HG03060 (cell line): ENCODE results near the gene ALPP.
"Not testable (repeated sequence)": the region's sequence is repeated elsewhere in the genome, so short reads cannot be mapped to it uniquely, and the experiment has no call there.

Source experiments
- ATAC-seq: cut with Tn5 transposase; IDR thresholded peaks from one replicate; pipeline ENCODE4 v1.9.1; 2021; ENCODE audit warnings: low read depth, moderate number of reproducible peaks; ENCODE audit not compliant: unreplicated experiment

The ALPP gene

DNA sequence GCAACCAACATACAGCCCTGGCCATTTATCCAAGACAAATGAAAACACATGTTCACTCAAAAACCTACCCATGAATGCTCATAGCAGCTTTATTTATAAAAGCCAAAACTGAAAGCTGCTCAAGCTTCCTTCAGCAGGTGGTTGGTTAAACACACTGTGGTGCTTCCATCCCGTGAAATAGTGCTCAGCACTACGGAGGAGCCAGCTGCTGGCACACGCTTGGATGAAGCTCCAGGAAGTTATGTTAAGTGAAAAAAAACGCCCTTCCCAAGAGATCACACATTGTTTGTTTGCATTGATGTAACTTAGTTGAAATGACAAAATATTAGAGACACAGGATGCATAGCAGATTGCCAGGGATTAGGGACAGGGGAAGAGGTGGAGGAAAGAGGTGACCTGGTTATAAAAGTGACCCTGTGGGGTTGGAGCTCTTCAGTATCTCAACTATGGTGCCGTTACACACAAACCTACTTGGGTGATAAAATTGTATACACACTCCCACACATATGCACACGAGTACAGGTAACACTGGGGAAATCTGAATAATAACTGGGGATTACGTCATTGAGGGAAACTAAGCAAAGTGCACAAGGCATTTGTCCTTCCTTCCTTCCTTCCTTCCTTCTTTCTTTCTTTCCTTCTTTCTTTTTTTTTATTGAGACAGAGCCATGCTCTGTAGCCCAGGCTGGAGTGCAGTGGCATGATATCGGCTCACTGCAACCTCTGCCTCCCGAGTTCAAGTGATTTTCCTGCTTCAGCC is 21.9 kb downstream of the ALPP start:
- ATAC-seq = no peak

DNA sequence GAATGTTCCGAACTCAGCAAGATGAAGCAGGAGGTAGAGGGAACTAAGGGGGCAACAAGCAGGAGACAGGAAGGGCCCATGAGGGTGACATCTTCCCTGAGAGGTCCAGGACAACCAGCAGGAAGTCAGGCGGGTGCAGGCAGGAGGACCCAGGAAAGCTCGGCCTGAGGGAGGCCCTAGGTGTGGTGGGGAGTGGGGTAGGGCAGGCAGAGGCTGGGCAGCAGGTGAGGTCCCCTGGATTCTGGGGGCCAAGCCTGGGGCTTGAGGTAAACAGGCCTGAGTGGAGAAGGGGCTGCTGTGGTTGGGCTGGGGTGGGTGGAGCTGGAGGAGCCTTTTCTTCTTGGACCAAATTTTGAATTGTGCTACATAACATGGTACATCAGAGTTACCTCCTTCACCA is 24.0 kb downstream of the ALPP start:
- ATAC-seq = no peak

DNA sequence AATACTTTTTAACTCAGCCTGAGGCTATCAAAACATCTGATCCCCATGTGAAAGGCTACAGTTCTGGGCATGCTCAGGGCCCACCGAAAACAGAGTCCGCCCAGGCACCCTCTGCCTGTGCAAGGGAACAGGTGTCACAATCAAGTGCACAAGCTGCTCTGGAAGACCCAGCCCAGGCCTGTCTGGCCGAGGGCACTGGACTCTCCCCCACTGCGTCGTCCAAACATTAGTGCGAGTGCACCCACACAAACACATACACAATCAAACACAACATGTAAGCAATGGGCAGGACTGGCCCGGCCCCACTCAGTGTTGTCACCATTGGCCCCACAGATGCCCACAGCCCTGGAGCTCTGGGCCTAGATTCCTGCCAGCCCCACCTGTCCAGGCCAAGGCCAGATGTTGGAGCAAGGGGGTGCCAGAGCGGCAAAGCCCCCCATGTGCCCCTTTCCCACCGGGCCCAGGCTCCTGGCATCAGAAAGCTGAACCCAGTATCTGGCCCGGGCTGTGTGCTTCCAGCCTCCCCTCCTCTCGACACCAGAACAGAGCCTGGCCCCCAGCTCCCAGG is 27.5 kb downstream of the ALPP start:
- no peak for ATAC-seq

DNA sequence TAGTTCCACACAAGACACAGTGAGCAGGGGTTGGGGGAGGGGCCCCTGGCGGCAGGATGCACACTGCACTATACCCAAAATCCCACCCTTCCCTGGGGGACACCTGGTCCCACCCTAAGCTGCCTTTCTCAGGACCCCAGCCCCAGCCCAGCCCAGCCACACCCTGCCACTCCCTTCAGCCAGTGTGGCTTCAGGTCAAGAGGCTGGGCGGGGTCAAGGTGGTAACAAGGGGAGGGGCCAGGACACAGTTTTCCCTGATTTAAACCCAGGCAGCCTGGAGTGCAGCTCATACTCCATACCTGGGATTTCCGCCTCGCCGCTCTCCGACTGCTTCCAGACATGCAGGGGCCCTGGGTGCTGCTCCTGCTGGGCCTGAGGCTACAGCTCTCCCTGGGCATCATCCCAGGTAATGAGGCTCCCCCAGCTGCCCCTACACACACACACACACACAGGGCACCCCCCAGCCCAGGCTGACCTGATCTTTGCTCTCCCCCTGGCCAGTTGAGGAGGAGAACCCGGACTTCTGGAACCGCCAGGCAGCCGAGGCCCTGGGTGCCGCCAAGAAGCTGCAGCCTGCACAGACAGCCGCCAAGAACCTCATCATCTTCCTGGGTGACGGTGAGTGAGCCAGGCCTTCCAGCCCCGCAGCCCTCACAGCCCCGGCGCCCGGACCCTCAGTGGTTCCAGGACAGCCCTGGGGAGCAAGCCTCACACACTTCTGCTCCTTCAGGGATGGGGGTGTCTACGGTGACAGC is 28.2 kb downstream of the ALPP start, which contains the start of gene ALPG:
ALPG (plus strand) TSS at position 289 of the 755 bp plus-strand sequence; CDS start at position 340, 51 bp downstream.
- no peak for ATAC-seq

DNA sequence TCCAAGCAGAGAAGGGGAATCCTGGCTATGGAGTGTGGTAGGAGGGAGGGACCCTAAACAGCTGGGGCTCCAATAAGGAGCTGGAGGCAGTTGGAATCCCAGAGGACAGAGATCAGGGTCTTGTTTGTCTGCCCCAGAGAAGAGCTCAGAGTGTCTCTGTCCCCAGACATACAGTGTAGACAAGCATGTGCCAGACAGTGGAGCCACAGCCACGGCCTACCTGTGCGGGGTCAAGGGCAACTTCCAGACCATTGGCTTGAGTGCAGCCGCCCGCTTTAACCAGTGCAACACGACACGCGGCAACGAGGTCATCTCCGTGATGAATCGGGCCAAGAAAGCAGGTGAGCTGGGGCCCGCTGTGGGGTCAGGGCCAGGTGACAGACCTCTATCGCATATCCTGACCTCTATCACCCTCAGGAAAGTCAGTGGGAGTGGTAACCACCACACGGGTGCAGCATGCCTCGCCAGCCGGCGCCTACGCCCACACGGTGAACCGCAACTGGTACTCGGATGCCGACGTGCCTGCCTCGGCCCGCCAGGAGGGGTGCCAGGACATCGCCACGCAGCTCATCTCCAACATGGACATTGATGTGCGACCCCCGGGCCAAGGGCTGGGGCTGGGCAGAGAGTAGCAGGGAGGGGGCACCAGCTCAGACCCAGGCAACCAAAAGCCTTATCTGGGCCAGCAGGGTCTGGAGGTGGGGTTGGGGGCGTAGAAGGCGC is 29.0 kb downstream of the ALPP start:
- ATAC-seq = not testable (repeated sequence)

DNA sequence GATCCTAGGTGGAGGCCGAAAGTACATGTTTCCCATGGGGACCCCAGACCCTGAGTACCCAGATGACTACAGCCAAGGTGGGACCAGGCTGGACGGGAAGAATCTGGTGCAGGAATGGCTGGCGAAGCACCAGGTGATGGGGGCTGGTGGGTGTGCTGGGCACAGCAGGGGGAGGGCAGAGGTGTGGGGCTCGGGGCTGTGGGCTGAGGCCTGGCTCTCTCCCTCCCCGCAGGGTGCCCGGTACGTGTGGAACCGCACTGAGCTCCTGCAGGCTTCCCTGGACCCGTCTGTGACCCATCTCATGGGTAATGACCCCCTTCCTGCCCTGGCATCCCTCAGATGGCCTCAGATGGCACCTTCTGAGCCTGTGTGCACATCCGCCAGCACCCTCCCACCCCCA is 29.7 kb downstream of the ALPP start:
- not testable (repeated sequence) for ATAC-seq

DNA sequence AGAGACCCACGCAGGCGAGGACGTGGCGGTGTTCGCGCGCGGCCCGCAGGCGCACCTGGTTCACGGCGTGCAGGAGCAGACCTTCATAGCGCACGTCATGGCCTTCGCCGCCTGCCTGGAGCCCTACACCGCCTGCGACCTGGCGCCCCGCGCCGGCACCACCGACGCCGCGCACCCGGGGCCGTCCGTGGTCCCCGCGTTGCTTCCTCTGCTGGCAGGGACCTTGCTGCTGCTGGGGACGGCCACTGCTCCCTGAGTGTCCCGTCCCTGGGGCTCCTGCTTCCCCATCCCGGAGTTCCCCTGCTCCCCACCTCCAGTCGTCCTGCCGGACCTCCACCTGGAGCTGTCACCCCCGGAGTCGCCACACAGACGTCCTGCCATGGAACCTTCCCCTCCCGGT is 31.1 kb downstream of the ALPP start:
- ATAC-seq = not testable (repeated sequence)

DNA sequence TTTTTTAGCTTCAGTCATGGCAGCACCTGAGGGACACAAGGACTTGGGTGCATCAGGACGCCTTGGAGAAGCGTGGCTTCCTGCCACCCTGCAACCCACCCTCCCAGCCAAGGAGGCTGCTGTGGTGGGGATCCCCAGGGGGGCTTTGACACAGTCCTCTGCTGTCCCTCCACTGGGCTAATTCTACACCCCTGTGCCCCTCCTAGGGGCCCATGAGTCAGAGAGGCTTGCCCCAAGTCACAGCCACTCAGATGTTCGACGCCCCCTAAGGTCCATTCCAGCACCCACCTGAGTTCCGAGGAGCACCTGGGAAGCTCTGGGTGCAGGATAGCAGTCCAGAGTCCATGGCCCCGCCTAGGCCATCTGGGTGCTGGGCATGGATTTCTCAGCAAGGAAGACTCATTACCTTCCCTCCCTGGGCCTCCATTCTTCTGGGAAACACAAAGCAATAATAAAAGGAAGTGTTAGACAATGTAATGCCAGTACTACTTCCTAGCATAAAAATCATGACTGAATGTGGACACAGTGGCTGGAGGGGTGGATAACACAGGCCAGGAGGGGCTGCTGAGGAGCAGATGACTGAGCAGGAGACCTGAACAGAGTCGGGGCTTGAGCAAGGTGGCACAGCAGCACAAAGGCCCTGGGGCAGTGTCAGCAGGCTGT is 31.8 kb downstream of the ALPP start:
- ATAC-seq = no peak

DNA sequence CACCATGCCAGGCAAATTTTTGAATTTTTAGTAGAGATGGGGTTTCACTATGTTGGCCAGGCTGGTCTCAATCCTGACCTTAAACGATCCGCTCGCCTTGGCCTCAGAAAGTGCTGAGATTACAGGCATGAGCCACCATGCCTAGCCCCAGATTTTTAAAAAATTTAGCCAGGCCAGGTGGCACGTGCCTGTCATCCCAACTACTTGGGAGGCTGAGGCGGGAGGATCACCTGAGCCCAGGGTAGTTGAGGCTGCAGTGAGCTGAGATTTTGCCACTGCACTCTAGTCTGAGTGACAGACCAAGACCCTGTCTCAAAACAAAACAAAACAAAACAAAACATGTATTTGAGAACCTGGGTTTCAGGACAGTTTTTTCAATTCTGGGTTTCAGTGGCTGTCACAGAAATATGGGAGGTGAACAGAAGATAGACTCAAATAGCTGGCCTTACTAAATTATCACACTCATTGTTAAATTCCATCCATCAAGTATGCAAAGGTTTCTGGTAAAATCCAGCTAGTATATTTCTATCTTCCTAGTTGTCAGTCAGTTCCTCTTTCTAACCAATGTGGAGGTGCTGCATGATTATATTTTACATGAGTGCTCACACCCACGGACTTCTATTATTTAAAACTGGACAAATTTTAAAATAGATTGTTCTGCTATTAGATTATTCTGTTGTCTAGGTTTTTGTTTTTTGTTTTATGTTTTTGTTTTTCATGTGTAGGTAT is 33.5 kb downstream of the ALPP start:
- ATAC-seq = no peak

DNA sequence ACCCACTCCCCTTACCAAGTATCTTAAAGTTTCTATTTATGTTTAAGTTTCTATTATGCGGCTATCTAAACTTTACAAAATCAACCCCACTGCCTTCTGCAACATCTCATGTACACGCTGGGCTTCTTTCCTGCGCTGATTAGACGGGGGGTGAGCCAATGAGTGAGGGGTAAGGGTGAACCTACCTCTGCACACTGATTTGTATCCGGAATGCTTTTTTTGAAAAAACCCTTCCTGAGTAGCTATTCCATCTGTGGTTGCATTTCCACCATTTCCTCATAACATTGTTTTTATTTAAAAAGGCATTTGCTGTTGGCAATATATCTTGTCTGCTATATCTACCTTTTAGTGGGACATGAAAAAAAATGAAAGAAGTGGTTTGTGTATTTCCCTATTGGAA is 34.4 kb downstream of the ALPP start:
- no peak for ATAC-seq

DNA sequence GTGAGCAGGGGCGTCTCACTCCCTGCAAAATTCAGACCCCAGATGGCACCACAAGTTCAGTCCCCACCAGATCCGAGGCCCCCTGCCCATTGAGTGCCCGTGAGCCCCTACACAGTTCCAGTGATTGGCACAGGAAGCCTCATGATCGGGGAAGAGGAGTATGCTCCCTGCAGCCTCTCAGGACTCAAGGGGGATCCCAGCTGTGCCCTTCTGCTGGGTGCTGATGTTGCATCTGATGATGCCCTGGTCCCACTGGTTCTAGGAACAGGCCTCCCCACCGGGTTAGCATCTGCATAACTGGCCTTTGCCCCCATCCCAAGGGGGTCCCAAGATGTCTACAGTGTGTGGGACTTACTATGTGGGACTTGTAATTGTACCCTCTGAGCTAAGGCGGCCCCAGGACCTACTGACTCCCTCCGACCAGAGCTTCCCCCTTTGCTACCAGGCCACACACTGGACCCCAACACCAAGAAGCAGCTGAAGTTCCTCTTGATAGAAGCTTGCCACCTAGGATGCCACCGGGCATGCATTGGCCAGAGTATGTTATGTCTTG is 36.7 kb downstream of the ALPP start:
- no peak for ATAC-seq

DNA sequence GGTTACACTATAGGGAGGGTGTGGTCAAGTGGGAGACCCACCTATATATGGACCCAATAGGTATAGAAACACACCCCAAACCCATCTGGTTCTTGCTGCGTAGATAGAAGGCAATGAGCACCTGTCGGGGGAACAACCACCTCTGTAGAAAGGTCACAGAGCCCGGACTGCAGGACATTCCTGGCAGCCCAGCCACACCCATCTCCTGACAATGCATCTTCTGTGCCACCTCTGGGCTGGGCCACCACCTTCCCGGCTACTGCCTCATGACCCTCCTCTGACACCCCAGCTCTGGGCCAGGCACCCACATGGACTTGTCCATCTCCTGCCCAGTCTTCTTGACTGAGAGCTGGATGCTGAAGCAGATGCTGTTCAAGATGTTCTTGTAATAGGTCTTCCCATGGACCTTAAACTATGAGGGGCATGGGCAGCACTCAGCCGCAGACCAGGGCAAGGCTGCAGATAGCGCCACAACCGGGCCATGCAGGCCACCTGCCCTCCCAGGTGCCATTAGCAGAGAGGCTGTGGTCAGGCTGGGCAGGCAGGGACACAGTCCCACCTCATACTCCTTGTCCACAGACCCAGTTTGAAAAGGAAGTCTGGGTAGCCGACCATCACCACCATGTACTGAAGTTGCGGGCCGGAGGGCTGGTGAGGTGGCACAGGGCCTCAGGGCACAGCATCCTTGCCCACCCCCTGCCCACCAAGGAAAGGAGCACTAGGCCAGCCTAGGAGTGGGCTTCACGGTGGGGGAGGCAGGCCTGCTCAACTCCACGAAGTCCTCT is 37.4 kb downstream of the ALPP start:
- no peak for ATAC-seq

DNA sequence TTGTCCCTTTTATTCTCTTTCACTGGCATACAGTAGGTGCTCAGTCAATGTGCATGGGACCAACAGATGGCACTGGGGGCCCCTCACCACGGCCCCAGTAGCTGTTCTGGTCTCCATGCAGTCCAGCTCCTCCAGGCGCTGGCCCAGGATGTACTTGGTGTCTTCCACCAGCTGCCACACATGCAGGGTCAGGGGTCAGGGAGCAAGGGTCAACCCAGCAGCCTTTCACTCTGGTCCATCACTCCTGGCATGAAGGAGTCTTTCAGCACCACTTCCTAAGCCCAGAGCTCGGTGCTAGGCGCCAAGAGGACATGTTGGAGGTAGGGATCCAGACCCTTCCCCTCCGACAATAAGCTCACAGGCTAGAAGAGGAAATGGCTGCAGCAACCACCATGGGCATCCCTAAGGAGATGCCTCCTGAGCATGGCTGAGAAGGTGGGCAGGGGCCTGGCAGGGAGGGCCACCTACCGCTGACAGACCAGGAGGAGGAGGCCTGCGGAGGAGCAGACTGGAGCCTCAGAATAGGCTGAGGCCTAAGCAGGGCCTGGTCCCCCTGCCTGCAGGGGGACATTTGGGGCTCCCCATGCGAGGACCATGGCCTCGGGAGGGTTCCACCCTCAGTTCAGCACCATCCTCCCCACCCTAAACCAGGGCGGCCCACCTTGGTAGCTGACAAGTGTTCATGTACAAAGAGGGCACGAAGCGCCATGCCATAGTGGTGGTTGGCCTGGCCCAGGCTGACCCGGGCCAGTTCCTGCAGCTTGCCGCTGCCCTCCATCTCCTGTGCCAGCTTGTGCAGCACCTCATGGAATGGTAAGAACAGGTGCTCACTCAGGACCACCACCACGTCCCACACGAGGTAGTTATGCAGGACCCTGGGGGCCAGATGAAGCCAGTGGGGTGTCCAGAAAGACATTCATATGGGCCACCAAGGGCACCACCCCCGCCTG is 38.2 kb downstream of the ALPP start:
- no peak for ATAC-seq

DNA sequence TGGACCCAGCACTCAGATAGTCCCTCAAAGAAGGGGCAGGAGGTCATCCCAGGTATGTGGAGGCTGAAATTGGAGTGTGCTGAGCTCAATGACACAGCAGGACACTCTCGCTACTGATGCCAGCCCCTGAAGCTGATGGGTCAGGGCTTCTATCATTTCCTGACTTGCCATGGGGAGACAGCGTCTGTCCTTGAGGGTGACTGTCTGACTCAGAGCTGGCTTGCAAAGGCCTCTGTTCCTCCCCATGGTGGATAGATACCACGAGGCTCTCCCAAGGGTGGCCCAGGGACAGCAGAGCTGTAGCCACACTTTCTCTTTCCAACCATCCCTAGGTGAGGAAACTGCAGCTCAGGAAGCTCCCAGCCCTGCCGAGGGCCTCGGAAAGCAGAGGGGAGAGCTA is 38.9 kb downstream of the ALPP start:
- no peak for ATAC-seq

DNA sequence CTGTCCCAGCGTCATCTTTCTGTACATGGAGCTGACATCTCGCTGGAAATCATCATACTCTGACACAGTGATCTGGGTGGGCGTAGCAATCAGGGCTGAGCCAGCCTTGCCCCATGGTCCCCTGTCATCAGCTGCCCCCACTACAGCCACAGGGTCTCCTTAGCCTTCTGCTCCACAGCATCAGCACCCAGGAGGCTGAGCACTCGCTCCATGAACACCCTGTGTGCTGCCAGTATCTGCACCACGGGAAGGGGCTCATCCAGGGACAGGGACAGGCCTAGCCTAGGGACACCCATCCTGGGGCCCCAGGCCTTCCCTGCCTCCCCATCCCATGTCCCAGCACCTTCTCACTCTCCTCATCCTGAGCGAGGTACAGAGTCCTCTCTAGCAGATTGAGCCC is 39.5 kb downstream of the ALPP start:
- no peak for ATAC-seq

DNA sequence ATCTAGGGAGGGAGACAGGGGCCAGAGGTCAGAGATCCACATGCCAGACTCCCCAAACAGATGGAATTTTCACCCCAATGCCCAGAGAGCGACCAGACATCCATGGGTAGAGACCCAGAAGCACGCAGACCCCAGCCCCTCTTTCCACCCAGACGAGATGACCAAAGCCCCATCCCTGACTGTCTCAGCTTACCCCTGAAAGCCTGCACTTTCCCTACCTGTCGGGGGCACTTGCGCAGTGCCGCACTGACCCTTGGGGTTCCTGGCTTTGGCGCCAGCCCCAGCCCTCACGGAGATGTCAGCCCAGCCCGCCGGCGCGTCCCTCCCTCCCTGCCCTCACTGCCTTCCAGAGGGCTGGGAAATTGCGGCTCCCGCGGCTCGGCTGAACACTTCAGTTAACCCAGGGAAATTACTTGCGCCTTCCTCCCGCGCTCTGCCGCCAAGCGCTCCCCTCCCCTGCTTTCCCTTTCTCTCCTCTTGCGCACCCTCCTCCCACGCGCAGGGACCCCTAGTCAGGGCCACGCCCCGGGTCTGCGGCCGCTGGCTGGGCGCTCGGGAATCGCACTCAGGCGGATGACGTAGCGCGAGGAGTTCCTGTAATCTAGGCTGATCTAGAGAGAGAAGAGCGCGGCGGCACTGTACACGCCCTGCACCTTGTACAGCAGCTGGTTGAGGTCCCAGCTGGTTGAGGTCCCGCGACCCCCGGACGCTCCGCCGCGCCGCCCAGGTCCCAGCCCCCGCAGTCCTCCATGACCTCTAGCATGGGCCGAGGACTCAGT is 40.1 kb downstream of the ALPP start:
- ATAC-seq = no peak
